Activated naive CD4-positive, alpha-beta T cell treated with anti-CD3 and anti-CD28 coated beads, Interleukin-2, amount 10 ng/mL, durations not matched to agents 7 days and 5 days (primary cell): Measurements from ENCODE around the gene GJA1.

Experiments used
- CTCF ChIA-PET: fragments of 350-600 bp; sonication (Branson Sonifier 250); formaldehyde crosslinking; loops from one replicate; lab custom pipeline; 2021; ENCODE audit warnings: antibody characterized with exemption; lab: Charles Lee
- DNase-seq: peaks from one replicate; pipeline ENCODE4 v3.0.0-alpha.2; 2020
- H3K27ac Mint-ChIP-seq: one replicate; pipeline ENCODE4 v1.8.0; 2021; ENCODE audit warnings: mild to moderate bottlenecking, moderate library complexity, mixed read lengths
- H3K27me3 Mint-ChIP-seq: one replicate; pipeline ENCODE4 v1.8.0; 2021; ENCODE audit warnings: mild to moderate bottlenecking, mixed read lengths
- H3K36me3 Mint-ChIP-seq: one replicate; pipeline ENCODE4 v1.8.0; 2021; ENCODE audit warnings: mixed read lengths
- H3K4me1 Mint-ChIP-seq: one replicate; pipeline ENCODE4 v1.8.0; 2021; ENCODE audit warnings: mixed read lengths
- H3K4me3 Mint-ChIP-seq: one replicate; pipeline ENCODE4 v1.8.0; 2021; ENCODE audit warnings: mild to moderate bottlenecking, moderate library complexity, mixed read lengths
- H3K9me3 Mint-ChIP-seq: one replicate; pipeline ENCODE4 v1.8.0; 2021; ENCODE audit warnings: mixed read lengths

Gene GJA1

DNA sequence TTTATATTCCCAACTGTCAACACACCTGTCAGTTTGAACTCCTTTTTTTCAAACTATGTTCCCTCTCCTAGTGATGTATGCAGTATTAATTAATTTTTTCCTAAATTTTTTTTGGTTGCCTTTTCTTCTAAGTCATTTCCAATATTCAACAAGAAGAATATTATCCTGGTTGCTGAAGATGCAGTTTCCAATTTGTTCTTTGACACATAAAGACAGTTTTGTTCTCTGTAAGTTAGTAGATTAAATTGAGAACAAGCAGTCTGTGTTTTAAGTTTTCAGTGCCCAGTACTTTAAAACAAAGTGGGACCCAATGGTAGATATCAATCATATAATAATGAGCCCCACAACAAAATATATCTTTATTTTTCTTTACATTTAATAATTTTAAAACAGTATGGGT is 47.3 kb downstream of the GJA1 start:
- no peak overlapping the region for H3K4me3 Mint-ChIP-seq
- no peaks in the 10 kb centered on the region for H3K9me3 Mint-ChIP-seq

GRCh38 chr6:121485359-121485811 is 49.9 kb downstream of the GJA1 start:
- Mint-ChIP-seq H3K27me3 (no peaks in the 10 kb centered on the region), H3K9me3 (no peaks in the 10 kb centered on the region), H3K4me1 (no peaks in the 10 kb centered on the region), H3K36me3 (no peaks in the 10 kb centered on the region), H3K4me3 (no peak overlapping the region), H3K27ac (no peak overlapping the region)
- no peak for DNase-seq
- CTCF ChIA-PET, result no interaction called here

More for the DNA sequence above, 47.3 kb downstream of the GJA1 start:
- Mint-ChIP-seq H3K27me3 (no peaks in the 10 kb centered on the region), H3K36me3 (no peaks in the 10 kb centered on the region), H3K4me1 (no peaks in the 10 kb centered on the region), H3K27ac (no peak overlapping the region)
- DNase-seq, result no peak
- CTCF ChIA-PET, result no interaction called here

- Mint-ChIP-seq H3K4me3 (no peak overlapping the region), H3K36me3 (no peaks in the 10 kb centered on the region), H3K27me3 (no peaks in the 10 kb centered on the region), H3K9me3 (no peaks in the 10 kb centered on the region), H3K4me1 (no peaks in the 10 kb centered on the region), H3K27ac (no peak overlapping the region)
- CTCF ChIA-PET, result no interaction called here
- no peak for DNase-seq
These were observed 56.1 kb downstream of the GJA1 start for GRCh38 chr6:121491576-121491975.

- no peak for DNase-seq
- no peaks in the 10 kb centered on the region for H3K27me3 Mint-ChIP-seq
- no peak overlapping the region for H3K27ac Mint-ChIP-seq
- no peaks in the 10 kb centered on the region for H3K36me3 Mint-ChIP-seq
- no peak overlapping the region for H3K4me3 Mint-ChIP-seq
- CTCF ChIA-PET, result no interaction called here
- H3K4me1 Mint-ChIP-seq, result no peaks in the 10 kb centered on the region
- no peaks in the 10 kb centered on the region for H3K9me3 Mint-ChIP-seq
These were observed 57.1 kb downstream of the GJA1 start for GRCh38 chr6:121492536-121492935.

- CTCF ChIA-PET, result no interaction called here
- no peaks in the 10 kb centered on the region for H3K27me3 Mint-ChIP-seq
- no peaks in the 10 kb centered on the region for H3K36me3 Mint-ChIP-seq
- no peak for DNase-seq
- H3K4me1 Mint-ChIP-seq, result no peaks in the 10 kb centered on the region
- no peak overlapping the region for H3K4me3 Mint-ChIP-seq
- no peaks in the 10 kb centered on the region for H3K9me3 Mint-ChIP-seq
- no peak overlapping the region for H3K27ac Mint-ChIP-seq
These were observed 62.5 kb downstream of the GJA1 start for GRCh38 chr6:121497970-121498375.

- Mint-ChIP-seq H3K27ac (no peak overlapping the region), H3K36me3 (no peaks in the 10 kb centered on the region), H3K27me3 (no peaks in the 10 kb centered on the region), H3K9me3 (no peaks in the 10 kb centered on the region), H3K4me3 (no peak overlapping the region), H3K4me1 (no peaks in the 10 kb centered on the region)
- DNase-seq, result no peak
- CTCF ChIA-PET, result no interaction called here
These were observed 63.2 kb downstream of the GJA1 start for GRCh38 chr6:121498481-121499276.
